Sigmoid colon (tissue), 4 donors: ENCODE results near the gene XDH.

ENCODE experiments used
- EP300 ChIP-seq, 4 donors: sonication (generic); formaldehyde crosslinking; IDR thresholded peaks; one replicate each; pipeline ENCODE4 v1.6.1; 2017; ENCODE audit warnings: antibody characterized with exemption in 4 of 4
- POLR2AphosphoS5 ChIP-seq, 4 donors: sonication (generic); formaldehyde crosslinking; IDR thresholded peaks; one replicate each; pipeline ENCODE4 v1.6.1; 2017; ENCODE audit warnings: antibody characterized with exemption in 4 of 4
- TF ChIP-seq, protein P1 (sequence below), 4 experiments: fragments of 450-650 bp in 3 of 4; fragments of 200-600 bp in 1 of 4; IDR thresholded peaks; one replicate each; pipeline ENCODE4 v1.5.1; 2016 to 2019; ENCODE audit warnings: antibody characterized with exemption in 4 of 4, mild to moderate bottlenecking in 3 of 4, moderate library complexity in 2 of 4

DNA sequence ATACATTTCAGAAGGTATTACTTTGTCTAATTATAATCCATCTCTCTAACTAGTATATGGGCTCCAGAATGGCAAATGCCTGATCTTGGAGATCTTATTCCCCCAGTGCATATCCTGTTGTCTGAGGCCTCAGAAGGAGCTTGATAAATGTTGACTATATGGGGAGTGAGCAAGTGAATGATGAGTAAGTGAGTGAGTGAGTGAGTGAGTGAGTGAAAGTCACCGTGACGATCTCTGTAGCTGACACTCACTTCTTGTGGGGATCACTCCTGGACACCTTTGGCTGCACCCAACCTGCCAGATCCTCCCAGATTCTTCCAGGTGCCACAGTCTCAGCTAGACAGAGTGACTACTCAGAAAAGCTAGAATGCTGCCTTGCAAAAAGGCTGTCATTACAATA, 2.8 kb downstream of the XDH start:
- TF ChIP-seq EP300 (IDR thresholded peaks at IDR 0.05) (no peak), POLR2AphosphoS5 (IDR thresholded peaks at IDR 0.05) (no peak)
- TF ChIP-seq, protein P1, sequence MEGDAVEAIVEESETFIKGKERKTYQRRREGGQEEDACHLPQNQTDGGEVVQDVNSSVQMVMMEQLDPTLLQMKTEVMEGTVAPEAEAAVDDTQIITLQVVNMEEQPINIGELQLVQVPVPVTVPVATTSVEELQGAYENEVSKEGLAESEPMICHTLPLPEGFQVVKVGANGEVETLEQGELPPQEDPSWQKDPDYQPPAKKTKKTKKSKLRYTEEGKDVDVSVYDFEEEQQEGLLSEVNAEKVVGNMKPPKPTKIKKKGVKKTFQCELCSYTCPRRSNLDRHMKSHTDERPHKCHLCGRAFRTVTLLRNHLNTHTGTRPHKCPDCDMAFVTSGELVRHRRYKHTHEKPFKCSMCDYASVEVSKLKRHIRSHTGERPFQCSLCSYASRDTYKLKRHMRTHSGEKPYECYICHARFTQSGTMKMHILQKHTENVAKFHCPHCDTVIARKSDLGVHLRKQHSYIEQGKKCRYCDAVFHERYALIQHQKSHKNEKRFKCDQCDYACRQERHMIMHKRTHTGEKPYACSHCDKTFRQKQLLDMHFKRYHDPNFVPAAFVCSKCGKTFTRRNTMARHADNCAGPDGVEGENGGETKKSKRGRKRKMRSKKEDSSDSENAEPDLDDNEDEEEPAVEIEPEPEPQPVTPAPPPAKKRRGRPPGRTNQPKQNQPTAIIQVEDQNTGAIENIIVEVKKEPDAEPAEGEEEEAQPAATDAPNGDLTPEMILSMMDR (IDR thresholded peaks at IDR 0.05), result no peak
